HepG2 (cell line): ENCODE measurements around the gene MYH3. TPM values are rescaled to one million over a fixed set of nuclear protein-coding genes. Genes with fewer than 3 reads are reported as not detected.

Source experiments
- CENPT ChIP-seq: sonication (generic); formaldehyde crosslinking; IDR thresholded peaks from 2 replicates; pipeline ENCODE4 v1.8.0; 2022; ENCODE audit warnings: low read depth, mild to moderate bottlenecking, moderate library complexity, missing genetic modification reagents
- FOXA1 ChIP-seq, 2 experiments: fragments of 450-650 bp in 1 of 2; sonication (generic) in 1 of 2; formaldehyde crosslinking in 1 of 2; IDR thresholded peaks; 2 replicates each; pipeline versions ENCODE4 v1.4.0 to v1.6.1; 2016 to 2020; ENCODE audit warnings: missing genetic modification reagents in 1 of 2
- HOXA7 ChIP-seq: sonication (generic); formaldehyde crosslinking; IDR thresholded peaks from 2 replicates; pipeline ENCODE4 v1.8.1; 2022; ENCODE audit warnings: mild to moderate bottlenecking, missing genetic modification reagents, moderate library complexity
- ZNF362 ChIP-seq: sonication (generic); formaldehyde crosslinking; IDR thresholded peaks from 2 replicates; pipeline ENCODE4 v1.4.0; 2020; ENCODE audit warnings: missing genetic modification reagents, mild to moderate bottlenecking, borderline replicate concordance
- ZSCAN22 ChIP-seq: sonication (generic); formaldehyde crosslinking; IDR thresholded peaks from 2 replicates; pipeline ENCODE4 v1.4.0; 2020; ENCODE audit warnings: mild to moderate bottlenecking, missing genetic modification reagents
- ZSCAN29 ChIP-seq: sonication (generic); formaldehyde crosslinking; conservative IDR thresholded peaks from 2 replicates; pipeline ENCODE4 v1.4.0; 2020; ENCODE audit warnings: mild to moderate bottlenecking, missing genetic modification reagents
- polyA plus RNA-seq, 8 experiments: library from polyadenylated mRNA; depleted of rRNA in 3 of 8; stranded (reverse) in 7 of 8; unstranded in 1 of 8; fragments of >200 nt; fragmentation: Illumina TruSeq in 4 of 8; extraction: Trizol in 4 of 8; gene quantifications; 2 replicates each; pipeline versions ENCODE4 v1.2.1 to v1.2.3, GENCODE V29; 2011 to 2016; ENCODE audit warnings: low read depth in 4 of 8, missing spikeins in 1 of 8, mixed read lengths in 1 of 8; ENCODE audit not compliant: insufficient read depth in 1 of 8
- total RNA-seq, 5 experiments: library from RNA; depleted of rRNA; stranded (reverse); fragments of >200 nt; fragmentation: Illumina TruSeq; extraction: Trizol; gene quantifications; 2 replicates each; pipeline ENCODE4 v1.2.3, GENCODE V29; 2016; ENCODE audit warnings: low read depth in 1 of 5

The MYH3 gene
- total and polyA plus RNA-seq, 2 of the 13 experiments (the other 11 are each of a cell fraction or from before 2014, with no cell fraction given) = 2.5 to 4.5 TPM

DNA sequence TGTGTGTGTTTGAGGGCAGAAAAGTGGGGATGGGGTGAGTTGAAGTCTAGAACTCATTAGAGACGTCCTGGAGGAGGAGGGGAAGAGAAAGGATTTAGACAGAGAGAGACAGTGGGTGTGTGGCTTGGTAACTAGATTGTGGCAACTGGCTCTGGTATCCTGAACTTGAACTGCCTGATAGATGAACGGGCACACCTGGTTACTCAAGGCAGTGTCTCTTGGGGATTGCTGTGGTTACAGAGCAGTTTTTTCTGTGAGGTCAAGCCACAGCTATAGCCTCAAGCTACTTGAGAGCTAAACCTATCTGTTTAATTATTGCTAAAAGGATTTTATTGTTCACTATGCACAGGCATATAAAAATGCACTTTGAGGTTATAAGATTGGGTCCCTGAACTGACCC lies 77.8 kb downstream of the MYH3 start (continued):
- no peak for TF ChIP-seq HOXA7 (CRISPR knock-in tag)
- no peak for TF ChIP-seq ZSCAN29 (CRISPR knock-in tag)
- no peak for TF ChIP-seq CENPT (CRISPR knock-in tag)
- no peak for TF ChIP-seq FOXA1 (IDR thresholded peaks at IDR 0.05)
- TF ChIP-seq FOXA1 (CRISPR knock-in tag; IDR thresholded peaks at IDR 0.05) = no peak
- TF ChIP-seq ZNF362 (CRISPR knock-in tag) = no peak
- TF ChIP-seq ZSCAN22 (CRISPR knock-in tag) = no peak

Other genes with a start within 250 kb of the MYH3 start
- not detected in 2 replicates for gene MYH8, start 235.4 kb downstream of the MYH3 start, total RNA-seq (2016; rRNA removed; fragmentation: Illumina TruSeq; extraction: Trizol)
- not detected in 2 replicates for gene MYH8, start 235.4 kb downstream of the MYH3 start, polyA plus RNA-seq (2011; rRNA removed)
- gene MYH4, start 187.8 kb downstream of the MYH3 start, total RNA-seq (2016; rRNA removed; fragmentation: Illumina TruSeq; extraction: Trizol) = 0.02 TPM in 1 of 2 replicates, not detected in the other
- 0.01 TPM in 1 of 2 replicates, not detected in the other for gene MYH4, start 187.8 kb downstream of the MYH3 start, polyA plus RNA-seq (2011; rRNA removed)
- gene MYH1, start 138.8 kb downstream of the MYH3 start, total RNA-seq (2016; rRNA removed; fragmentation: Illumina TruSeq; extraction: Trizol) = not detected in 2 replicates
- gene MYH1, start 138.8 kb downstream of the MYH3 start, polyA plus RNA-seq (2011; rRNA removed) = 0.01 TPM in 2 replicates
- gene MYH2, start 107.7 kb downstream of the MYH3 start, total RNA-seq (2016; rRNA removed; fragmentation: Illumina TruSeq; extraction: Trizol) = not detected in 2 replicates
- not detected in 2 replicates for gene MYH2, start 107.7 kb downstream of the MYH3 start, polyA plus RNA-seq (2011; rRNA removed)
- gene SCO1, start 40.2 kb upstream of the MYH3 start, total RNA-seq (2016; rRNA removed; fragmentation: Illumina TruSeq; extraction: Trizol) = 50.3 and 69.5 TPM in 2 replicates
- 11.0 and 11.4 TPM in 2 replicates for gene SCO1, start 40.2 kb upstream of the MYH3 start, polyA plus RNA-seq (2011; rRNA removed)
- 5.6 and 5.9 TPM in 2 replicates for gene ADPRM, start 40.3 kb upstream of the MYH3 start, total RNA-seq (2016; rRNA removed; fragmentation: Illumina TruSeq; extraction: Trizol)
- gene ADPRM, start 40.3 kb upstream of the MYH3 start, polyA plus RNA-seq (2011; rRNA removed) = 7.9 and 10.8 TPM in 2 replicates
- gene TMEM220, start 72.7 kb upstream of the MYH3 start, total RNA-seq (2016; rRNA removed; fragmentation: Illumina TruSeq; extraction: Trizol) = 0.73 and 2.2 TPM in 2 replicates
- 1.3 and 1.8 TPM in 2 replicates for gene TMEM220, start 72.7 kb upstream of the MYH3 start, polyA plus RNA-seq (2011; rRNA removed)
- not detected in 2 replicates for gene TMEM238L, start 146.8 kb upstream of the MYH3 start, total RNA-seq (2016; rRNA removed; fragmentation: Illumina TruSeq; extraction: Trizol)
- gene TMEM238L, start 146.8 kb upstream of the MYH3 start, polyA plus RNA-seq (2011; rRNA removed) = not detected in 2 replicates
- not detected in 2 replicates for gene PIRT, start 180.8 kb upstream of the MYH3 start, total RNA-seq (2016; rRNA removed; fragmentation: Illumina TruSeq; extraction: Trizol)
- gene PIRT, start 180.8 kb upstream of the MYH3 start, polyA plus RNA-seq (2011; rRNA removed) = not detected in 2 replicates